ENCODE measurements around the gene SLC4A2.

The SLC4A2 gene

DNA sequence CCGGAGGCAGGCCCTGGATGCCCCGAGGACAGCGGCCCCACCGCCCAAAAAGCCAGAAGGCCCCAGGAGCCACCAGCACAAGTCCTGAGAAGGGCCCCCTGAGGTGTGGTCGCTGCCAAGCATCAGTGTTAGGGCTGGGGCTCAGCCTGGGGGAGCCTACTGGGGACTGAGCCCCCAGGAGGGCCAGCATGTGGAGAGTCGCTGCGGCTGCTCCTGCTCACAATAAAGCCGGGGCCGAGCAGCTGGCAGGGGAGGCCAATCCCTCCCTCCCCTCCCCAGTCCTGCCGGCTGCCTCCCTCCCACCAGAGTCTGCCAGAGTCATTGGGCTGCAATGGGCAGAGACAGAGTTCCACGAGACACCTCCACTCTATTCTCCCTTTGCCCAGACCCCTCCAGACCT lies 14.1 kb upstream of the SLC4A2 start:
- no peak for DNase-seq

DNA sequence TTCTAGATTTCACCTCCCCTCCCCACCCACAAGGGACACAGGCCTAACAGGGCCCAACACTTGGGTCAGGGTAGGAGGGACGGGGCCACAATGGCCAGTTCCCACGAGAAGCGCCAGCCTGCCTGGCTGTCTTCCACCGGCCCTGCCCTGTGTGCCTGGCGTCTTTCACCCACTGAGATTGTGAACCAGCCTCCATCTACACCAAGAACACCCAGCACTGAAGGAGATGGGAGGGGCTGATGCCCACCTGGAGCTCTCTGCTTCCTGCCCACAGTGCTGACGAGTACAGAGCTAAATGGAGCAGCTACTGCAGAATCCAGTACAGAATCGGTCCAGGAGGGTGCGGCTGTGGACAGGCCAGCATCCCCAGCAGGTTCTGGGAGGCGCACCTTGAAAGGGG lies 13.4 kb upstream of the SLC4A2 start:
- DNase-seq = no peak

DNA sequence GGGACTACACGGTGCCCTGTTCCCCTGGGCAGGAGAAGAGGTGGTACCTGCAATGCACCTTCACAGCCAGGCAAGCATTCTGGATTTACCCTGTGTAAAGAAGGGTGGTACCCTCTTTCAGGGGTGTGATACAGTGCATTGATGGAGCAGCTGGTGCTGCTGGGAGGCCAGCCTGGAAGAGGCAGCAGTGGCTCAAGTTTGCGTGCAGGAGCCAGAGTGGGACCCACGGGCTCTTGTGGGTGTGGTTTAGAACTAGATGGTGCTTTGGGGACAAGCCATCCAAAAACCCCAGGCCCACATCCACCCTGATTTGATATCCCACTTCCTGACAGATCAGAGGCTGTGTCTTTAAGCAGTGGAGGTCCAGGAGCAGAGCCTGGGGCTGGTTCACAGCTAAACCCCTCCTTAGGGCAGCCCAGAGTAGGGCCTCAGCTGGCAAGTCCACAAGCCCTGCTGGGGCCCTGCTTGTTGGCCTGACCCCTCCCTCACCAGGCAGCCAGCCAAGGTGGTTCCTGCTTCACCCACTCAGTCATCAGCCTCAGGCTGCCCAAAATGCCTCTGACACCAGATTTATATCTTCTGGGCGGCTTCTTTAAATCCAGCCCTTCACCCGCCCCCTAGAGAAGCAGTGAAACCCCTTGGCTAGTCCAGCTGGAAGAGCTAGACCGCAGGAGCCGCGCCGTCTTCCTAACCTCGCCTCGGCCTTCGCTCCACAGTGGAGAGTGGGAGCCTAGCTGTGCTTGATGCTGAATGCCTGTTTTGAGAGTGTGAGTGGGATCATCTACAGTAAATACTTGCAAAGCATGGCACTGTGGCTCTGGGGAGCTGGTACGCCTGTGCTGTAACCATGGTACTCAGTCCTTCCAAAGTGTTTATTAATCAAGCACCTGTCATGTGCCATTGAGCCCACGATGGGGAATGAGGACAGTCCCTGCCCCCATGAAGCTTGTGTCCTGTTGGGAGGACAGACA lies 12.5 kb upstream of the SLC4A2 start:
- DNase-seq = no peak

DNA sequence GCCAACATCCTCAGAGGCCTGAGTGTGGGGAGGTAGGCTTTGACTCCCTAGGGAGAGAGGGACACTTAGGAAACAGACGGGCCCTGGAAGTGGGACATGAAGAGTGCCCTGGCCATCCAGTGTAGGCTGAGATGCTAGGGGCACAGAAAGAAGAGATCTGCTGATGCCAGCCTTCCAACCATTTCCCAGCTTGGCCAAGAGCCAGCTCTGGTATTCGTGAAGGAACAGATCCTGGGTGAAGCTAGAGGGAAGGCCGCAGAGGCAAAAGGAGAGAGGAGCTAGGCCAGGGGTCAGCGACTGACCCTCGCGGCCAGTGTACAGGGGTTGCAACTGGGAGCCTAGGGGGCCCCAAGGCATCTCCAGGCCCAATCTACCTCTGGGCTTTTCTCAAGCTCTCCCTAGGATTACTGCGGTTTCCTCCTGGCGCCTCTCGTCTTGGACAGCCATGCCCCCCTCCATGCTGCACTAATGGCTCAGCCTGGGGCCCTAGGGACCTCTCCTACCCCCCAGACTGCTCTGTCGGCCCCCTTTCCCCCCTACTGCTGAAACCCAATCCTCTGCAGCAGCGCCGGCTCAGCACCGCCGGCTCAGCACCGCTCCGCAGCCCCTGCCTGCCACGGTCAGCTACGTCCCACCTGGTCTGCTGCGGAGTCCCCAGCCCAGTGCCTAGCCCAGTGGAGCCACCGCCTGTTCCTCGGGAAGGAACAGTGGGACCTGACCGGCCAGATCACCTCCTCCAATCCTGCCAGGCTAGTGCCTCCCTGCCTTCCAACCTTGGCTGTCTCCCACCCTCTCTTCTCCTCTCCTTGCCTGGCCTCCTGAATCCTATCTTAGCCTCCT lies 11.2 kb upstream of the SLC4A2 start, which contains the start of gene ASIC3:
ASIC3 (plus strand) TSS at position 556 of the 840 bp plus-strand sequence. CDS start 355 bp downstream, outside the sequence.
- DNase-seq = no peak

DNA sequence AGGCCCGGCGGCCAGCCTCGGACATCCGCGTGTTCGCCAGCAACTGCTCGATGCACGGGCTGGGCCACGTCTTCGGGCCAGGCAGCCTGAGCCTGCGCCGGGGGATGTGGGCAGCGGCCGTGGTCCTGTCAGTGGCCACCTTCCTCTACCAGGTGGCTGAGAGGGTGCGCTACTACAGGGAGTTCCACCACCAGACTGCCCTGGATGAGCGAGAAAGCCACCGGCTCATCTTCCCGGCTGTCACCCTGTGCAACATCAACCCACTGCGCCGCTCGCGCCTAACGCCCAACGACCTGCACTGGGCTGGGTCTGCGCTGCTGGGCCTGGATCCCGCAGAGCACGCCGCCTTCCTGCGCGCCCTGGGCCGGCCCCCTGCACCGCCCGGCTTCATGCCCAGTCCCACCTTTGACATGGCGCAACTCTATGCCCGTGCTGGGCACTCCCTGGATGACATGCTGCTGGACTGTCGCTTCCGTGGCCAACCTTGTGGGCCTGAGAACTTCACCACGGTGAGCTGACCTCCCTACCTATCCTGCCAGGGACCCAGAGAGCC lies 10.4 kb upstream of the SLC4A2 start:
- DNase-seq = no peak

DNA sequence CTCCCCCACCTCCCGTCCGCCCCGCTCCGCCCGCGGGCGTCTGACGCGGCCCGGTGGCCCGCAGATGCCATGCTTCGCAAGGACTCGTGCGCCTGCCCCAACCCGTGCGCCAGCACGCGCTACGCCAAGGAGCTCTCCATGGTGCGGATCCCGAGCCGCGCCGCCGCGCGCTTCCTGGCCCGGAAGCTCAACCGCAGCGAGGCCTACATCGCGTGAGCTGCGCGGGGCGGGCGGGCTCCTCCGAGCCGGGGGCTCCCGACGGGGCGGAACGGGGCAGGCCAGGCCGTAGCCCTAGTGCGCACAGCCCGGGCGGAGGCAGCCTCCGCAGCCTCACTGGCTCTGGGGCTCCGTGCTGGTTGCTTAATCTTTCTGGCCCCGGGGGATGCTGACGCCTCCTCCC lies 8.3 kb upstream of the SLC4A2 start:
- peak; percentile 65 for DNase-seq

DNA sequence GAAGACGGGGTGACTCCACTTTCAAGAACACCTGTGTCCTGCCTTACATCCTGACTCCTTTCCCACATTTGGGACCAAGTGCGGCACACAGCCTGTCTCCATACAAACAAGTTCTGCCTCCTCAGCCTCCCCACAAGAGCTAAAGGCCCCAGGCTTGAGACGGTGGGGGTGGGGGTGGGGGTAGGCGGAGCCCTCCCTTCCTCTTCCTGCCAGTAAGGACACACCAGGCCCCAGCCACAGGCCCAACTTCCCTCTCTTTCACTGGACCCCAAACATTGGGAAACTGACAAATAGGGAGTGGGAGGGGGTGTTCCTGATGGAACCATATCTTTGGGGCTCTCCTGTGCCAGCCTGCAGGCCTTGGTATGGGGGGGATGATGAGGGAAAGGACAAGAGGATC lies 6.3 kb upstream of the SLC4A2 start:
- DNase-seq = no peak

DNA sequence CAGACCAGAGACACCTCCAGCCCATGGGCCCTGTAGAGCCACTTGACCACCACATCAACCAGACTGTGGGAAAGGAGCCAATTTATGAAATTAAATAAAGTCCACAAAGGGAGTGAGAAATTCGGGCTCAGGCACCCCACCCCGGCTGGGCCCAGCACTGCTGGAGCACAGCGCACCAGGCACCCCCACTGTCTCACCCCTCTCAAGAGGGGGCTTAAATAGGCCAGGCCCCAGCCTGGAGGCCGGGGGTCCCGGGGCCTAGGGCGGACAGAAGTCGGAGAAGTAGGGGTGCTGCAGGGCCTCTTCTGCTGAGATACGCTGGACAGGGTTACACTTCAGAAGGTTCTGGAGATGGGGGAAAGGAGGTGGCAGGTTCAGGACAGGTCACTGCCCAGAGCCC lies 5.6 kb upstream of the SLC4A2 start:
- DNase-seq = no peak

DNA sequence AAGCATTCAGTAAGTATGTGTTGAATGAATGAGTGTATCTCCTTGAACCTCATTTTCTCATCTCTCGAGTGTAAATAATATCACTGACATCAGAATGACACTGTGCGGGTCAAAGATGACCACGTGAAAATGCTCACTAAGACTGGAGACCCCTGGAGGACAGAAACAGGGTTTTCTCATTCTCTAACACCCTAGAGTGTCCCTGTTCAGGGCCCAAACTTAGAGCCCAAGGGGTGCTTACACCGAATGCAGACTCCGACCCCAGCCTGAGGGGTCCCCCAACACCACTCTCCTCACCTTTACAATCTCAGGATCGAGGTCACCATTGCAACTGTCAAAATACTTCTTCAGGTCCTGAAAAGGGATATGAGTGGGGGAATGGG lies 3.1 kb upstream of the SLC4A2 start:
- no peak for DNase-seq

DNA sequence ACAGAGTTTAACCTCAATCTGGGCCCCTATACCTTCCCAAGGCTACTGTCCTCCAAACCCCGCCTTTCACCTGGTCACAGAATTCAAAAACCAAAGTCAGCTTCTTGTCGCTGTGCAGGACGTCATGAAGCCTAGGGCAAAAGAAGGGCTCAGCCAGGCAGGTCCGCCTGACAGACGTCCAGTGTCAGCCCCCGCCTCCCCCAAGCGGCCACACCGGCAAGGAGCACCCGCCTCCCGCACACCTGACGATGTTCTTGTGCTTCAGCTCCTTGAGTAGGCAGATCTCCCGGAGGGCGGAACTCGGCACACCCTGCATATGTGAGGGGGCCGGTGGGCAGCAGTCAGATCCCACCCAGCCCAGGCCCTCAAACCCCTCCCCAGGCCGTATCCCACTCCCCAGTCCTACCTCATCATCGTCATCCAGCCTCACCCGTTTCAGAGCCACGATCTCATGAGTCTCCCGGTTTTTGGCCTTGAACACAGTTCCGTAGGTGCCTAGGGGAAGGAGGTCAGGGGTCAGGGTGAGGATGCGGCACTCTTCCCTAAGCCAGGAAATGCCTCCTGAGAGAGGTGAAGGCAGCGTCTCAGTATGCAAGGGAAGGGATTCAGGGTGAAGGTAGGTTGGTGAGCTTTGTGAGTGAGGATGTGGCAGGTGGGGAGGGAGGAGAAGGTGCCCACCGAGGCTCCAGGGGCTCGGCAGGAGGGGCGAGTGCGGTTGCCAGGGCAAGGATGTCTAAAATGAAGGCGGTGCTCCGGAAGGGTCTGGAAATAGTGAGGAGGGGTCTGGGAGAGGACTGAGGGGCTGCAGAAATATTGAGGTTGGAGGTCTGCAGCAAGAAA lies 2.5 kb upstream of the SLC4A2 start:
- DNase-seq = no peak

DNA sequence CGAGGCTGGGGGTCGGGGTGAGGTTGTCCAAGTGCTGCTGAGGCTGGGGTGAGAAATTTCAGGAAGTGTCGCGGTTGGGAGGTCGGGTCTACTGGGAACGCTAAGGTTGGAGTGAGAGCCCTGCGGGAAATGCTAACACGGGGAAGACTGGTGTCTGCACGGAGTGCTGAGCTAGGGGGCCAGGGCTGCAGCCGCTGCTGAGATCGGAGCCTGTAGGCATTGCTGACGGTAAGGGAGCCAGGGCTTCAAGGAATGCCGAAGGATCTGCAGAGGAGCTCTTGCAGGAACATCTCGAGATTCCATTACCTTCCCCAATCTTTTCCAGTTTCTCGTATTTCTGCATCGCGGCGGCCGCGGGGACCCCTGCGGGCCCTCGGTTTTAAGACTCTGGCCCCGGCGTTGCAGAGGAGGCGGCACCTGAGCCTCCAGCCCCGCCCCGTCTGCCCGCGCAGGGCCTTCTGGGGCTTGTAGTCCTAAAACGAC lies 1.8 kb upstream of the SLC4A2 start, which contains the start of gene CDK5:
CDK5 (minus strand) TSS at position 392 of the 483 bp plus-strand sequence; CDS start at position 343, 49 bp downstream.
- no peak for DNase-seq

DNA sequence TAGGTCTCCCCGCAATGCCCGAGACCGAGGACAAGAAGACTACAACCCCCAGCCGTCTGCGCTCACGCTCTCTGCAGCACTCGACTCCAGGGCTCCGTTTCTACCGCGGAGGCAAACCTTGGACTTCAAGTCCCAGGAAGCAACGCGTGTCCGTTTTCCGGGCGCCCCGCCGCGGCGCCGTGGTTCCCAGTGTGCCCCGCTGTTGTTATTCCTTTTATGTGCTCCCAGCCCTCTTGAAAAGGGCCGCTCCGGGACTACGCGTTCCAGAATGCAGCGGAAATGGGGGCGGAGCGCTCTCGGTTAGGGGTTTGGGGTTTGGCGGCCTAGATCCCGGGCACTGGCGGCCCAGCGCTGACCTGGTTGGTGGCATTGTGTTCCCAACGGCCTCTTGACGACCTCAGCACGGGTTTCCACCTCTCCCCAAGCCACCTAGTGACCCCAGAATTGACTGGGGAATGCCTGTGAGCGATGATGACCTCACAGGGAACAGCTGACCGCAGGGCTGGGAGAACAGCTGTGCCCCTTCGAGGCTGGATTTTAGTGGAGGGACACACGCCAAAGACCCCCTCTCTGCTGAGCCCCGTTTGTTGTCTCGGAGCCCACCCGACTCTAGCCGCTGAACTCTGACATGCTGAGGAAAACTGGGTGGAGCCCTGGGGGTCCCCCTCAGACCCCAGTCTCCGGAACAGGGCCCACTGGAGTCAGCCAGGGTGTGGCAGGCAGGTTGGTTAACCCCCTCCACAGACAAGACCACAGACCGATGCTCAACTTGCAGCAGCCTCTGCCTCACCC lies 1.2 kb upstream of the SLC4A2 start:
- DNase-seq = peak; percentile 97

DNA sequence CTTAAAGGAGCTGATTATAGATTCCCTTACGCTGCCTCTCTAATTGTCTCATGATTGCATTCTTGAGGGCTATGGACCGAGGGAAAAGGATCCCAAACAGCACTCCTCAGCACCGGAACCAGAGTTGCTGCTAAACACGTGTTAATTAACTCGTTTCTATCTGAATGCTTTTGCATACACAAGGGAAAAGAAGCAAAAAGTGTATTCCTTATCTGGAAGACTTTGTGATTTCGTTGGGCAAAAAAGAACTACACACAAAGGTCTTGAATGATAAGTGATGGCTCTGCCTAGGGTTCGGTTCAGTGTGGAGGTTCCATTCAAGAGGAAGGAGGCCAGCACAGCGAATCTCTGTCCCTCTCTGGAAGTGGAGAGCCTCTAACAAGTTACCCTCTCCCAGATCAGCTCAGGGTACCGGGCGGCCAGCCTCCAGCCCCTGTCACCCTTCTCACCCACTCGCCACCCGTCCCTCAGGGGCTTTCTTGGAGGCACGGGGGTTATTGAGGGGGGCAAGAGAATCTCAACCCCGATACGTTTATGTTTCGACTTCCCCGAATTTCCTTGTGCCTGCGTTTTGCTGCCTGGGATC lies 515 bp upstream of the SLC4A2 start:
- peak; percentile 16 for DNase-seq

DNA sequence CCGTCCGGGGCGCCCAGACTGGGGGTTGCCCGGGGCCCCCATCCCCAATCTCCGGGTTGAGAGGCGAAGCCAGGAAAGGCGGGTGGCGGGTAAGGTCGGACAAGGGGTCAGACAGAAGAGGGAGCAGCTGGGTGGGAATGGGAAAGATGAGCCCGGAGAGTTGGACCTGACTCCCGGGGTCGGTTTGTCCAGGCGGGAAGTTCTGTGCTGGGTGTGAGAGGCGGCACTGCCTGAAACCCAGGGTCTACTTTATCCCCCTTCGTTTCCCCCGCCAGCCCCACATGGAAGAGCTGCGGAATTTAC lies 675 bp downstream of the SLC4A2 start:
- no peak for DNase-seq

DNA sequence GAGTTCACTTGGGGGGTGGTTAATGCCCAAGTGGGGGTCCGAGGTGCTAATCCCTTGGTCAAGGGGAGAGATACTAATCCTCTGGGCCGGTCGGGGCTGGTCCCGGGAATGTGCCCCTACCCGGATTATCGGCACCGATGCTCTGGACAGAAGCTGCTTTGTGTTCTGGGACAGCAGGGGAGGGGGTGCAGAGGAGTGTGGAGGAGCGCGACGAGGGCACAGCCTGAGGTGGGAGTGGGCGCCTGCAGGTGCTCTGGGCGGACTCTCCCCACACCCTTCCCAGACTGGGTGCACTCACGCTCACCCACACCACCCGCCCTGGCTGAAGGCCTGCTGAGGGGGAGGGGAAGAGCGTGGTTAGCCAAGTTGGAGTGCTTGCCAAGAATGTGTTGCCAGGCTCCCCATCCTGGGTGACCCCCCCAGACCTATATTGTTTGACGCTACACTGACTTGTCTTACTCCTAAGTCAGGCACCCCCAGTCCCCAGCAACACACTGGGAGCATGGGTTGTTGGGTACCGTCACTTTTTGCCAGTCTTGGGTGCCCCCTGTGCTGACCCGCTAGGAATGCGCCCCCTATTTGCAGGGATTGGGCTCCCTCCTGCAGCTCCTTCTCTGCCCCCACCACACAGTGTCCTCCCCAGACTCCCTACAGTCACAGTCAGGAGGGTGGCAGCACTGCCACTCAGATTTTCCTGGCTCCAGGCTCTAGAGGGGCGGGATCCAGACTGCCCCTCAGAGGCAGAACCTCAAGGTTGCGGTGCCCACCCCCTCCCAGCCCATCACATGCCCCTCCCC lies 1.2 kb downstream of the SLC4A2 start:
- peak; percentile 13 for DNase-seq

DNA sequence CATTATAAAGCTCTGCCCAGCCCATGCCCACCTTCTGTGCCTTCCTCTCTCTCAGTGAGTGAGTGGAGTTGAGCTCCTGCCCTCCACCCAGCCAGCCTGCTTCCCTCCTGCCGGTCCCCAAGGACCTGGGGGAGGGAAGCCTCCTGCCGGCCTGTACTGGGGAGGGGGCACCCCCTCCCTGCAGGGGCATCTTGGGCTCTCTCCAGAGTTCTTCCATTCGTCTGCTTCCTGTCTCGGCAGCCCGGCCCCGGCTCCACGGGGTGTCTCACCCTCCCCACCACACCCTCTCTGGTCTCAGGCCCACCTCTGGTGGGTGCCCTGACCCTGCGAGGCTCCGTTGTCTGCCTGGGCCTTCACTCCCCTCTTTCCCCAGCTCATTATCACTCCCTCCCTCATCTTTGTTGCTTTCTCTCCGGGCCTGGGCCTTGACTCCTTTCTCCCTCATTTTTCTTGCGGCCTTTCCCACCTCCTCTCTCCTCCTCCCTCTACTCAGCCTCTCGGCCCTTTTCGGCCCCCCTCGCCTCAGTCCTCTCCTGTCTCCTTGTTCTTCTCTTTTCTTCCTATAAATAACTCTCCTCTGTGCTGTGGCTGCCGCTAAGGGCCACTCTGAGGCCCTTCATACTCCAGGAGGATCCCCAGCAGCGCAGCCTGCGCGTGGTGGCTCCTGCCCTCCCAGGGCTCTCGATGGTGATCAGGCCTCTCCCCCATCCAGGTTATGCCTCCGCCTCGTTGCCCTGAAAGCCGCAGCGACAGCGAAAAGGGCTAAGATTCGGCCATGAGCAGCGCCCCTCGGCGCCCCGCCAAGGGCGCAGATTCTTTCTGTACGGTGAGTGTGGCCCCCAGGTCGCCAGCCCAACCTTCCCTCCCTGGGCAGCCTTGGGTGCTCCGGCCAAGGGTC lies 2.1 kb downstream of the SLC4A2 start:
- no peak for DNase-seq

DNA sequence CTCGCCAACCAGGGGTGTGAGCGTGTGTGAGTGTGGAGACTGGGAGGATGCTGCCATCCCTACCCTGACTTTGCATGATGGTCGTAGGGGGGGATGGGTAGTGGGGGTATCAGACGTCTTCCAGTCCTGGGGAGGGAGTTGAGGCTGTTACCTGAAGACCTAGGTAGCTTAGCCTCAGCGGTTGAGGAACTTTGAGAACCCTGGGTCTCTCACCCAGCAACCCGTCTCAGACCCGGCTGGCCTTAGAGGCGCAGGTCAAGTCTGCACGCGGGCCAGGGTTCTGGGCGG lies 2.7 kb downstream of the SLC4A2 start:
- DNase-seq = no peak

DNA sequence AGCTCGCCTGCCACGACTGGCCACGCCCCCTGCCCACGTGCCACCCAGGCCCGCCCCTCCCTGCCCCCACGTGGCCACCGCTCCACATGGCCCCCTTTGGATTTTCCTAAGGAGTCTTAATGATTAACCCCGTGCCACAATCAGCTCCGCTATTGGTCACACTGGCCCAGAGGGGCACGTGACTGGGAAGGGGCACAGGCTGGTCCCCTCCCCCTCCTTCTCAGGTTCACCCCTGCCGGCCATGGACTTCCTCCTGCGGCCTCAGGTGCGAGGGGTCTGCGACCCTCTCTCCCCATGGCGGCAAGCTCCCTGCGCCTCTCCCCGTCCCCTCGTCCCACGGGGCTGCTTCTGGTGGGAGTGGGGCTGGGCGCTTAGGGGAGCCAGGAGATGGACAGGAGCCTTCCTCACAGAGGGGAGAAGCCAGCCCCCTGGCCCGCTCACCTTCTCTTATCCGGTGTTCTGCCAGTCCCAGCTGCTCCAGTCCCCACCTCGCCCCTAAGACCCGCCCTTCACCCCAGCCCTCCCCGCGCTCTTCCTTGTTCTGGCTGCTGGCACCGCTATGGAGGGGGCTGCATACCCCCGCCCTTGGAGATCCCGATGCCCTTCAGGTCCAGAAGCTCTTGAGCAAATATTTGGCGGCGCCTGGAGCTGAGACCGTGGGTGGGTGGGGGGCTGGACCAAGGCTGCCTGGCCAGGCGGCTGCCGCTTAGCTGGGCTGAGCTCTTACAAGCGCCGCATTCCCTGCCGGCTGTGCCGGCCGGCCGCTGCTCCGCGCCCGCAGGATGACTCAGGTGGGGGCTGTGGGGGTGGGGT lies 3.2 kb downstream of the SLC4A2 start:
- DNase-seq = no peak

DNA sequence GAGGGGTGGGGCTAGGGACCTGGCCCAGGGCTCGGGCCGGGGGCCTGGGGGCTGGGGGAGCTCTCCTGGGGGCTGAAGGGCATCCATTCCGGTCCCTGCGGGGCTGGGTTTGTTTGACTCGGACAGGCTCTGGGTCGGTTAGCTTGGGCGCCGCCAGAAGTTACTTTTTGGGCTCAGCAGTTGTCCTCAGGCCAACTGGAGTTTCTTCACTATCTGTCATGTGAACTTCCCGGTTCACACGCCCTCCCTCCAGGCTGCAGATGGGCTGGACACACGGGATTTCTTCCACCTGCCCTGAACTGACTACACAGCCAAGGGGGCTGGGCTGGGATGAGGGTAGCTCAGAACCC lies 3.8 kb downstream of the SLC4A2 start:
- no peak for DNase-seq
